Uterus (tissue), 2 donors: ENCODE measurements around the gene OR2AE1.

ENCODE experiments used
- POLR2A ChIP-seq, 2 donors: fragments of 450-650 bp; IDR thresholded peaks; one replicate each; pipeline ENCODE4 v1.6.1; 2016; ENCODE audit warnings: antibody characterized with exemption in 2 of 2, mild to moderate bottlenecking in 1 of 2, moderate library complexity in 1 of 2
- TF ChIP-seq, protein P1 (sequence below), 4 experiments: fragments of 200-600 bp in 2 of 4; fragments of 450-650 bp in 2 of 4; sonication (generic) in 2 of 4; IDR thresholded peaks; one replicate each; pipeline ENCODE4 v1.5.1; 2016 to 2019; ENCODE audit warnings: antibody characterized with exemption in 4 of 4, mild to moderate bottlenecking in 2 of 4, moderate library complexity in 1 of 4

DNA sequence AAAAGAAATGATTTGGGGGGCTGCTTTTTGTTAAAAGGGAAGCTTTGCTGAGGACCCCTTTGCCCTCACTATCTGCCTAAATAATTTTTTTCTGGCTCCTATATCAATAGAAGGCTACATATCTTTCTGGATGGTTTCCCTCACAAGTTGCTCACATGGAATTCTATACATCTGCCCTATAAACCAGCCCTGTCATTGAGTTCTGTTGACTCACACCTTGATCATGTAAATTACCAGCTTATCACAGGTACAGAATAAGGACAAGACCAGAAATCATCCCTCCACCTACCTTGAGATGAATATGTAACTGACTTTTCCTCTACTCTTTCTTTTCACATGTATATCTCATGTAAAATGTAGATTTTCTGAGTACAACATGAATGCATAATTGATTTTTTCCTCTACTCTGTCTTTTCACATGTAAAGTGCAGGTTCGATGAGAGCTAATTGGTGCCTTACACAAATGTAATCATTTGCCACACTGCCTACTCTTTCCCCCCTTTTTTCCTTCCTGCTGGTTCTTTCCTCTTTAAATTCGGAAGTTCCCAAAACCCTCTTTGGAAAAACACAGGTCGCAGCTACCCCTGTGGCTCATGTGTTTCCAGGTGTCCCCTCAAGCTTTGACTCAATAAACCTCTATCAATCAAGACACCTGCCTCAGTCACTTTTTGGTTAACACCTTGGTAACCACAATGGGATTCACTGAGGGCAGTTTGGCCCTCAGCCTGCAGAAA is 36.5 kb downstream of the OR2AE1 start:
- TF ChIP-seq POLR2A (IDR thresholded peaks at IDR 0.05), result no peak
- TF ChIP-seq, protein P1, sequence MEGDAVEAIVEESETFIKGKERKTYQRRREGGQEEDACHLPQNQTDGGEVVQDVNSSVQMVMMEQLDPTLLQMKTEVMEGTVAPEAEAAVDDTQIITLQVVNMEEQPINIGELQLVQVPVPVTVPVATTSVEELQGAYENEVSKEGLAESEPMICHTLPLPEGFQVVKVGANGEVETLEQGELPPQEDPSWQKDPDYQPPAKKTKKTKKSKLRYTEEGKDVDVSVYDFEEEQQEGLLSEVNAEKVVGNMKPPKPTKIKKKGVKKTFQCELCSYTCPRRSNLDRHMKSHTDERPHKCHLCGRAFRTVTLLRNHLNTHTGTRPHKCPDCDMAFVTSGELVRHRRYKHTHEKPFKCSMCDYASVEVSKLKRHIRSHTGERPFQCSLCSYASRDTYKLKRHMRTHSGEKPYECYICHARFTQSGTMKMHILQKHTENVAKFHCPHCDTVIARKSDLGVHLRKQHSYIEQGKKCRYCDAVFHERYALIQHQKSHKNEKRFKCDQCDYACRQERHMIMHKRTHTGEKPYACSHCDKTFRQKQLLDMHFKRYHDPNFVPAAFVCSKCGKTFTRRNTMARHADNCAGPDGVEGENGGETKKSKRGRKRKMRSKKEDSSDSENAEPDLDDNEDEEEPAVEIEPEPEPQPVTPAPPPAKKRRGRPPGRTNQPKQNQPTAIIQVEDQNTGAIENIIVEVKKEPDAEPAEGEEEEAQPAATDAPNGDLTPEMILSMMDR (IDR thresholded peaks at IDR 0.05), result no peak
